Activated T-helper 9 cell treated with anti-CD3 and anti-CD28 coated beads, Interleukin-2, amount 50 U/mL, for 16 hours (primary cell): ENCODE data around the gene CACNA1D.
"Not testable (repeated sequence)": the region's sequence is repeated elsewhere in the genome, so short reads cannot be mapped to it uniquely, and the experiment has no call there.

ENCODE experiments used
- DNase-seq: peaks from one replicate; pipeline ENCODE4 v3.0.0-alpha.2; 2020; ENCODE audit warnings: low read depth

The CACNA1D gene

GRCh38 chr3:53657651-53658050 lies 163.2 kb downstream of the CACNA1D start:
- DNase-seq: no peak

DNA sequence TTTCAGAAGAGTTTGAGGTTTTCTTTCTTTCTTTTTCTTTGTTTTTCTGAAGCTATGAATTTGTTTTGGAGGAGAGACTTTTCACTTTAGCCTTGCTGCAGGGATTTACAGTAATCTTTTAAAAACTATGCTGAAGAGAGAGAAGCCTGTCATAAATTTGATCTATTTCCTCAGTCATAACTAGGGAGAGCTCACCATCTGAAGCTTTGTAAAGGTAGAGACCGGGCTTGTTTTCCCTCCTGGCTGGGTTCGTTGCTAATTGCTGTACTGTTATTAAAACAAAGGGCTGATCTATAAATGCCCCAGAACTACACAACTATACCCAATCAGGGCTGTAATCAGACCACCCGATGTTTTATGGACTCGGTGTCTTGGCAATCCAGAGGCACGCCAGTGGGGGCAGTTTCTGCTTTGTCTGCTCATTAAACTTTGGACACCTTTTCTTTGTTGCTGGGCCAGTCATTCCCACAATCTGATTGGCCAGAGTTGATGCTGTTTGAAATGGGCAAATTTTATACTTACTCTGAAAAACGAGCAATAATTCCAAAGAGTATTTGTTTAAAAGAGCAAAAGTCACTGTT lies 164.3 kb downstream of the CACNA1D start:
- DNase-seq: no peak

GRCh38 chr3:53659996-53660395 lies 165.6 kb downstream of the CACNA1D start:
- DNase-seq: no peak

GRCh38 chr3:53661480-53661879 lies 167.1 kb downstream of the CACNA1D start:
- no peak for DNase-seq

DNA sequence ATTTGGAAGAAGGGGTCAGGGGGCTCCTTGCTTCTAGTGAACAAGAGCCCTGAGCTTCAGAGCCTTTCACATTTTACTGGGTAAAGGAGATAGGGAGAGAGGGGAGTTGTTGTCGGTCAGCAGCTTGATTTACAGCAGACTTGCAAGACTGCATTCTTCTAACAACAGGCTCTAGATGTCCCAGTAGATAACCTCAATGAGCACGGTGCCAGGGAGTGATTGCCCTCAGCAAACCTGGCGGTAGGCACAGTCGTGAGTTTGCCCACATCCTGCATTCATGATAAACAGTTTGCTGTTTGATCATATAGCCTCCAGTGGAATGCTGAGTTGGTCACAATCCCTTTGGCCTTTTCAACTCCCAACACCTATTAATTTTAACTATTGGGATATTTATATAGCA lies 170.4 kb downstream of the CACNA1D start:
- DNase-seq: not testable (repeated sequence)

- no peak for DNase-seq
These were observed 171.4 kb downstream of the CACNA1D start for GRCh38 chr3:53665608-53666425.

GRCh38 chr3:53668872-53669271 lies 174.5 kb downstream of the CACNA1D start:
- DNase-seq: no peak

GRCh38 chr3:53670721-53671120 lies 176.3 kb downstream of the CACNA1D start:
- no peak for DNase-seq

GRCh38 chr3:53671192-53671960 lies 177.0 kb downstream of the CACNA1D start:
- no peak for DNase-seq

DNA sequence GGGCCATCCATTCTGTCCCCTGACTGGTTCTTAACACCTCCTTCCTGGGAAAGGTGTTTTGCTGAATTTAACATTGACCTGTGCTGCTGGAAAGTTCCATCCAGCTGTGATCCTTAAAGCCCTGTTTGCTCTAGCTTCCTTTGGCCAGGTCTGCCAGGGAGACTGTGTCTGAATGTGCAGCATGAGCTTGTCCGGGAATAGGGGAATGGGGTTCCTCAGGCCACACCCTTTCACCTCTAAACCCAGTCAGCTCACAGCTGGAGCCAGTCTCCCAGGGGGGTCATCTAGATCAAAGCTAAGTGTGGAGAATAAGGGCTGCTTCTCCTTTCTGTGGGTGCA lies 177.5 kb downstream of the CACNA1D start:
- no peak for DNase-seq

DNA sequence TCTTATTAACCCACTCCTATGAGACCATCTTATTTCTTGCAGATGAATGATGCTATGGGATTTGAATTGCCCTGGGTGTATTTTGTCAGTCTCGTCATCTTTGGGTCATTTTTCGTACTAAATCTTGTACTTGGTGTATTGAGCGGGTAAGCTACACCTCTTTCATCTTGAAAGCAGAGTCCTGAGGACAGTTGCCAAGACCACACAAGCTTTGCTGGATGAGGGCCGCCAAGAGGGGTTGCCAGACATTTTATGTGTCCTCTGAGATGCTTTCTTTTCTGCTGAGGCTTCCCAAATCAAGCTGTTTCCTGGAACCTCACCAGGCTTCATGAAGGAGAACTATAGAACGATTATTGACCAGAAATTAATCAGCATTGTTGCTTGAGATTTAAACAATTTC lies 178.6 kb downstream of the CACNA1D start:
- no peak for DNase-seq

- no peak for DNase-seq
These were observed 179.4 kb downstream of the CACNA1D start for GRCh38 chr3:53673722-53674350.

GRCh38 chr3:53674582-53674981 lies 180.2 kb downstream of the CACNA1D start:
- no peak for DNase-seq

GRCh38 chr3:53675022-53675697 lies 180.7 kb downstream of the CACNA1D start:
- DNase-seq: no peak

DNA sequence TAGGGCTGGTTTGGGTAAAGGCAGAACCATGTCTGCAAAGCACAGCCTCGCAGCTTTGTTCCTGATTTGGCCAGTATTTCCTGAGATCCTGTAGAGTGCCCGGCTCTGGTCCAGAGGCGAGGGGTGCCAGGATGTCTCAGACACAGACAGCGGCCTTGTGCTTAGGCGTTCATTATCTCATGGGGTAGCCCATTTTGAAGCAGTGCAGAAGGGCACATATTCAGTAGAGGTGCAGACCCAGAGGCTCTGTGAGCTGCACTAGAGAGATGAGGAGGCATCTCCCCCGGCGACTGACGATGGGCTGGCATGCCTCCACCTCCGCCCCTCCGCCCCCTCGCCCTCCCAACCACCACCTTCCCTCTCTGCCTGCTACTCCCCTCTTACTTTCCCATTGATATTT lies 181.5 kb downstream of the CACNA1D start:
- DNase-seq: no peak

DNA sequence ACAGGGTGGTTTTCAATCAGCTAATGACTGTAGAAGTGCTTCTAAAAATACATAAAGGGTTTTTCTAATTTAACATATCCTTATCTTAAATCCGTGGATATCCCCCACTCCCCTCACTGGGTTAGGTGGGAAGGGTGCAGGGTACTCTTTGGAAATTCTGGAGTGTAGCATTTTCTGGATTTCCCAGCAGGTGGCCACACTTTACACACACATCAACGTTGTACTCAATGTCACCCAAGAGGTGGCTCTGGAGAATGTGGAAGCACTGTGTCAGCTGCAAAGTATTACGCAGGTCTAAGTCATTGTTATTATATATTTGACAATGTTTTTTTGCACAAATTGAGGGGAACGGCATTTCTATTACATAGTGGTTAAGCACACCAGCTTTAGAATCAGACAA lies 183.0 kb downstream of the CACNA1D start:
- DNase-seq: no peak

- DNase-seq: no peak
These were observed 185.6 kb downstream of the CACNA1D start for GRCh38 chr3:53680028-53680427.

- no peak for DNase-seq
These were observed 188.4 kb downstream of the CACNA1D start for GRCh38 chr3:53682807-53683206.

DNA sequence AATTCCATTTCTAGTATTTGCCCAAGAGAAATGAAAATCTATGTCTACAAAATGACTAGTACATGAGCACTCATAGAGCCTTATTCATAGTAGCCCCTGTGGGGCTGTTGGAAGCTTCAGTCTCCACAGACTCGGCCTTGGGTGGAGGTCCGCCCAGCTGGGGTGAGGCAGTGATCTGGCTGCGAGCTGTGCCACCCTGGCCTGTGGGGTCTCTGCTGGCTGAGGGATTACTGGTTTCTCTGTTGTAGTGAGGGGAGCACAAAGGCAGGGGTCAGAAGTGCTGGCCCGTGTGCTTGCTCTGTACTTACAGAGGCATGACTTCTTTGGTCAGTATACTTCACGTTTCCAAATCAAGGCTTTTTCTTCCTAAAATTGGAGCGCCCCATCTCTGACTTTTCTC lies 193.7 kb downstream of the CACNA1D start:
- no peak for DNase-seq

DNA sequence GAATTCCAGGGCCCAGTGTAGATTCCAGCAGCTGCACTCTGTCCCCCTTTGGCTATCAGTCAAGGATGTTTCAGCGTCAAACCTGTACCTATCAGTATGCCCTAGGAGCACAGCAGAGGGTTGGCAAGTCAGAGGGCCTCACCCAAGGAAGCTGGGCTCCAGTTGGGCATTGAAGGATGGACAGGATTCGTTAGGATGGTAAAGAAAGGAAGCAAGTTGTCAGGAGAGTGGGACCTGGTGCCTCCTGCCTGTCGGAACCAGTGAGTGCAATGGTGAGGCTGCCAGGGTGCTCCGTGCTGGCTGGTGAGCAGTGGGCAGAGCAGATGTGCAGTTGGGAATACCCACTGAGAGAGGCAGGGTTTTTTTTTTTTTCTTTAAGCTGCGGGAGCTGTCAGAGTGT lies 194.6 kb downstream of the CACNA1D start:
- DNase-seq: no peak

DNA sequence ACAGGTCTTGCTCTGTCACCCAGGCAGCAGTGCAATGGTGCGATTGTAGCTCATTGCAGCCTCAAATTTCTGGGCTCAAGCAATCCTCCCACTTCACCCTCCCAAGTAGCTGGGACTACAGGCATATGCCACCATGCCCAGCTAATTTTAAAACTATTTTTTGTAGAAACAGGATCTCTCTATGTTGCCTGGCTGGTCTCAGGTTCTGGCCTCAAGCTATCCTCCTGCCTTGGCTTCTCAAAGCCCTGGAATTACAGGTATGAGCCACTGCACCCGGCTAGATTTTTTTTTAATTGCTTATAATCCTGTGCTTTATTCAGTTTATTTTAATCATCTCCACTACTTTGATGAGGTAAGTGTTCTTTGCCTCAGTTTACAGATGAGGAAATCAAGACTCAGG lies 195.3 kb downstream of the CACNA1D start:
- DNase-seq: no peak

DNA sequence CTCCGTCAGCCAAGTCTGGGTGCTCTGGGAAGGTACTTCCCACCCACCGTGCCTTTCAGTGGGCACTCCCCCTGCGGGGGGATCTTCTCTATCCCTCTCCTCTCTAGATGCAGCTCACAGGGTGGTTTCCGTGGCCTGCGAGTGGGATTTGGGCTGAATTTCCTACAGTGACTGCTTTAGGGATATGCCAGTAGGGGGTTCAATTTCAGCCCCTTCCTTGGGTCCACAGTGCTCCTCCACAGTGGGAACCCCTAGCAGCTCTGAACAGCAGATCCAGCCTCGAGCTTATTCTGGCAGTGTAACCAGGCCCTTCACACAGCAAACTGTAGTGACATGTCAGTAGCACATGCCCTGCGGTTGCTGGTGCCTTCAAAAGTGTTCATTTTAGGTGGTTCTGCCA lies 196.1 kb downstream of the CACNA1D start:
- DNase-seq: no peak
